Measurements from ENCODE around the gene PACRG.

Gene PACRG

GRCh38 chr6:163165155-163165910, 437.6 kb downstream of the PACRG start:
- peaks cover 0 to 5% of the 10 kb centered on the region in 2 donors for H3K9me3 ChIP-seq (ENCODE audit: control insufficient read depth in 1 of 2, low read length in 2 of 2)
- no peak overlapping the region for H3K9ac ChIP-seq (ENCODE audit: low read depth in 1 of 2, low read length in 2 of 2)
- no peaks in the 10 kb centered on the region for H3K4me1 ChIP-seq (ENCODE audit: control insufficient read depth in 1 of 2, insufficient read depth in 2 of 2, low read length in 2 of 2)
- H3K27ac ChIP-seq (ENCODE audit: low read depth, low read length): no peak overlapping the region
- no peaks in the 10 kb centered on the region for H3K27me3 ChIP-seq (ENCODE audit: control insufficient read depth in 1 of 2, insufficient read depth in 2 of 2, low read length in 2 of 2)
- H3K4me3 ChIP-seq (ENCODE audit: low read depth in 1 of 2, low read length in 2 of 2): no peak overlapping the region
- no peaks in the 10 kb centered on the region for H3K36me3 ChIP-seq (ENCODE audit: control insufficient read depth in 1 of 2, insufficient read depth in 2 of 2, low read length in 2 of 2)

GRCh38 chr6:163165922-163166321, 438.1 kb downstream of the PACRG start:
- Histone ChIP-seq H3K4me3 (ENCODE audit: low read depth in 1 of 2, low read length in 2 of 2) (no peak overlapping the region), H3K9me3 (ENCODE audit: control insufficient read depth in 1 of 2, low read length in 2 of 2) (peaks cover 0 to 5% of the 10 kb centered on the region in 2 donors), H3K27ac (ENCODE audit: low read depth, low read length) (no peak overlapping the region), H3K4me1 (ENCODE audit: control insufficient read depth in 1 of 2, insufficient read depth in 2 of 2, low read length in 2 of 2) (no peaks in the 10 kb centered on the region), H3K27me3 (ENCODE audit: control insufficient read depth in 1 of 2, insufficient read depth in 2 of 2, low read length in 2 of 2) (no peaks in the 10 kb centered on the region), H3K9ac (ENCODE audit: low read depth in 1 of 2, low read length in 2 of 2) (no peak overlapping the region), H3K36me3 (ENCODE audit: control insufficient read depth in 1 of 2, insufficient read depth in 2 of 2, low read length in 2 of 2) (no peaks in the 10 kb centered on the region)

DNA sequence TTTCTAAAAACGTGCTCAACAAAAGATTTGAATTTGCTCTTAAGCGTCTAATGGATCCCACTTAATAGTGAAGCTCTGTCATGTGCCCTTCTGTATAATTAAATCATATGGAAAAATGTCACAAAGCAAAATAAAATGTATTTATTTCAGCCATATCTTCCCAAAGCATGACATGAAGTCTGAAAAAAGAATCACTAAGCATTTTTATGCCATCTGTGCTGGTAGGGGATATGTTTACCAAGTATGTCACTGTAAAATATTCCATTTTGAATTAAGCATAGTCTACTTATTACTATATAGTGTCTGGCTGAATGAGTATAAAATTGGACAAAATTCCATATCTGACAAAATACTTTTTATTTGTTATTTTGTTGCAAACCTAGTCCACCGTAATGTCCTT, 438.7 kb downstream of the PACRG start:
- no peak overlapping the region for H3K4me3 ChIP-seq (ENCODE audit: low read depth in 1 of 2, low read length in 2 of 2)
- H3K27ac ChIP-seq (ENCODE audit: low read depth, low read length): no peak overlapping the region
- H3K36me3 ChIP-seq (ENCODE audit: control insufficient read depth in 1 of 2, insufficient read depth in 2 of 2, low read length in 2 of 2): no peaks in the 10 kb centered on the region
- H3K4me1 ChIP-seq (ENCODE audit: control insufficient read depth in 1 of 2, insufficient read depth in 2 of 2, low read length in 2 of 2): no peaks in the 10 kb centered on the region
- no peaks in the 10 kb centered on the region for H3K27me3 ChIP-seq (ENCODE audit: control insufficient read depth in 1 of 2, insufficient read depth in 2 of 2, low read length in 2 of 2)
- H3K9ac ChIP-seq (ENCODE audit: low read depth in 1 of 2, low read length in 2 of 2): no peak overlapping the region
- peaks cover 0 to 5% of the 10 kb centered on the region in 2 donors for H3K9me3 ChIP-seq (ENCODE audit: control insufficient read depth in 1 of 2, low read length in 2 of 2)

- Histone ChIP-seq H3K4me1 (ENCODE audit: control insufficient read depth in 1 of 2, insufficient read depth in 2 of 2, low read length in 2 of 2) (no peaks in the 10 kb centered on the region), H3K27ac (ENCODE audit: low read depth, low read length) (no peak overlapping the region), H3K27me3 (ENCODE audit: control insufficient read depth in 1 of 2, insufficient read depth in 2 of 2, low read length in 2 of 2) (no peaks in the 10 kb centered on the region), H3K9me3 (ENCODE audit: control insufficient read depth in 1 of 2, low read length in 2 of 2) (peaks cover 0 to 3% of the 10 kb centered on the region in 2 donors), H3K36me3 (ENCODE audit: control insufficient read depth in 1 of 2, insufficient read depth in 2 of 2, low read length in 2 of 2) (no peaks in the 10 kb centered on the region), H3K9ac (ENCODE audit: low read depth in 1 of 2, low read length in 2 of 2) (no peak overlapping the region), H3K4me3 (ENCODE audit: low read depth in 1 of 2, low read length in 2 of 2) (no peak overlapping the region)
Measured at GRCh38 chr6:163169521-163169920, 441.7 kb downstream of the PACRG start.

GRCh38 chr6:163170294-163170883, 442.6 kb downstream of the PACRG start:
- Histone ChIP-seq H3K36me3 (ENCODE audit: control insufficient read depth in 1 of 2, insufficient read depth in 2 of 2, low read length in 2 of 2) (no peaks in the 10 kb centered on the region), H3K27ac (ENCODE audit: low read depth, low read length) (no peak overlapping the region), H3K4me3 (ENCODE audit: low read depth in 1 of 2, low read length in 2 of 2) (no peak overlapping the region), H3K4me1 (ENCODE audit: control insufficient read depth in 1 of 2, insufficient read depth in 2 of 2, low read length in 2 of 2) (no peaks in the 10 kb centered on the region), H3K27me3 (ENCODE audit: control insufficient read depth in 1 of 2, insufficient read depth in 2 of 2, low read length in 2 of 2) (no peaks in the 10 kb centered on the region), H3K9me3 (ENCODE audit: control insufficient read depth in 1 of 2, low read length in 2 of 2) (peaks cover 0 to 3% of the 10 kb centered on the region in 2 donors), H3K9ac (ENCODE audit: low read depth in 1 of 2, low read length in 2 of 2) (no peak overlapping the region)

- Histone ChIP-seq H3K4me3 (ENCODE audit: low read depth in 1 of 2, low read length in 2 of 2) (no peak overlapping the region), H3K27ac (ENCODE audit: low read depth, low read length) (no peak overlapping the region), H3K9ac (ENCODE audit: low read depth in 1 of 2, low read length in 2 of 2) (no peak overlapping the region), H3K9me3 (ENCODE audit: control insufficient read depth in 1 of 2, low read length in 2 of 2) (peaks cover 0 to 3% of the 10 kb centered on the region in 2 donors), H3K4me1 (ENCODE audit: control insufficient read depth in 1 of 2, insufficient read depth in 2 of 2, low read length in 2 of 2) (no peaks in the 10 kb centered on the region), H3K36me3 (ENCODE audit: control insufficient read depth in 1 of 2, insufficient read depth in 2 of 2, low read length in 2 of 2) (no peaks in the 10 kb centered on the region), H3K27me3 (ENCODE audit: control insufficient read depth in 1 of 2, insufficient read depth in 2 of 2, low read length in 2 of 2) (no peaks in the 10 kb centered on the region)
Measured at GRCh38 chr6:163173741-163174140, 446.0 kb downstream of the PACRG start.

- no peaks in the 10 kb centered on the region for H3K4me1 ChIP-seq (ENCODE audit: control insufficient read depth in 1 of 2, insufficient read depth in 2 of 2, low read length in 2 of 2)
- H3K36me3 ChIP-seq (ENCODE audit: control insufficient read depth in 1 of 2, insufficient read depth in 2 of 2, low read length in 2 of 2): no peaks in the 10 kb centered on the region
- no peak overlapping the region for H3K4me3 ChIP-seq (ENCODE audit: low read depth in 1 of 2, low read length in 2 of 2)
- no peaks in the 10 kb centered on the region for H3K9me3 ChIP-seq (ENCODE audit: control insufficient read depth in 1 of 2, low read length in 2 of 2)
- H3K9ac ChIP-seq (ENCODE audit: low read depth in 1 of 2, low read length in 2 of 2): no peak overlapping the region
- H3K27ac ChIP-seq (ENCODE audit: low read depth, low read length): no peak overlapping the region
- no peaks in the 10 kb centered on the region for H3K27me3 ChIP-seq (ENCODE audit: control insufficient read depth in 1 of 2, insufficient read depth in 2 of 2, low read length in 2 of 2)
Measured at GRCh38 chr6:163175301-163175700, 447.5 kb downstream of the PACRG start.

GRCh38 chr6:163176097-163176496, 448.3 kb downstream of the PACRG start:
- no peak overlapping the region for H3K4me3 ChIP-seq (ENCODE audit: low read depth in 1 of 2, low read length in 2 of 2)

DNA sequence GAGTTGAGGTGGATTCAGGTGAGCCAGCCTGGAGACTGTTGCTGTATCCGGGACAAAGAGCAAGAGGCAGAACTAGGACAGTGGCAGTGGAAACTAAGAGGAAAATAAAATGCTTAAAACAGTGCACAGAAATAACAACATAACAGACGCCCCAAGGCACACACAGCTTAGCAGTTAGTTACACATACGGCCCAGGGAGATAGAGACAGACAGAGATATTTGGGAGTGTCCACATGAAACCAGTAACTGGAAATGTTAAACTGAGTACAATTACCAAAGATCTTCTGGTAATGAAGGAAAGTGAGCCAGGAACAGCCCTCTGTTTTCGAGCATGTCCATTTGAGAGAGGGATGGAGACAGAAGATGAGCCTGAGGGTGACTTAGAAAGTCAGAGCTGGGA, 449.2 kb downstream of the PACRG start:
- H3K27me3 ChIP-seq (ENCODE audit: control insufficient read depth in 1 of 2, insufficient read depth in 2 of 2, low read length in 2 of 2): no peaks in the 10 kb centered on the region
- H3K9ac ChIP-seq (ENCODE audit: low read depth in 1 of 2, low read length in 2 of 2): no peak overlapping the region
- no peak overlapping the region for H3K27ac ChIP-seq (ENCODE audit: low read depth, low read length)
- no peaks in the 10 kb centered on the region for H3K36me3 ChIP-seq (ENCODE audit: control insufficient read depth in 1 of 2, insufficient read depth in 2 of 2, low read length in 2 of 2)
- no peaks in the 10 kb centered on the region for H3K4me1 ChIP-seq (ENCODE audit: control insufficient read depth in 1 of 2, insufficient read depth in 2 of 2, low read length in 2 of 2)
- H3K4me3 ChIP-seq (ENCODE audit: low read depth in 1 of 2, low read length in 2 of 2): no peak overlapping the region
- no peaks in the 10 kb centered on the region for H3K9me3 ChIP-seq (ENCODE audit: control insufficient read depth in 1 of 2, low read length in 2 of 2)

More at GRCh38 chr6:163176097-163176496, 448.3 kb downstream of the PACRG start:
- Histone ChIP-seq H3K4me1 (ENCODE audit: control insufficient read depth in 1 of 2, insufficient read depth in 2 of 2, low read length in 2 of 2) (no peaks in the 10 kb centered on the region), H3K9ac (ENCODE audit: low read depth in 1 of 2, low read length in 2 of 2) (no peak overlapping the region), H3K9me3 (ENCODE audit: control insufficient read depth in 1 of 2, low read length in 2 of 2) (no peaks in the 10 kb centered on the region), H3K27ac (ENCODE audit: low read depth, low read length) (no peak overlapping the region), H3K36me3 (ENCODE audit: control insufficient read depth in 1 of 2, insufficient read depth in 2 of 2, low read length in 2 of 2) (no peaks in the 10 kb centered on the region), H3K27me3 (ENCODE audit: control insufficient read depth in 1 of 2, insufficient read depth in 2 of 2, low read length in 2 of 2) (no peaks in the 10 kb centered on the region)

- Histone ChIP-seq H3K4me3 (ENCODE audit: low read depth in 1 of 2, low read length in 2 of 2) (no peak overlapping the region), H3K36me3 (ENCODE audit: control insufficient read depth in 1 of 2, insufficient read depth in 2 of 2, low read length in 2 of 2) (no peaks in the 10 kb centered on the region), H3K4me1 (ENCODE audit: control insufficient read depth in 1 of 2, insufficient read depth in 2 of 2, low read length in 2 of 2) (no peaks in the 10 kb centered on the region), H3K9me3 (ENCODE audit: control insufficient read depth in 1 of 2, low read length in 2 of 2) (no peaks in the 10 kb centered on the region), H3K27ac (ENCODE audit: low read depth, low read length) (no peak overlapping the region), H3K9ac (ENCODE audit: low read depth in 1 of 2, low read length in 2 of 2) (no peak overlapping the region), H3K27me3 (ENCODE audit: control insufficient read depth in 1 of 2, insufficient read depth in 2 of 2, low read length in 2 of 2) (no peaks in the 10 kb centered on the region)
Measured at GRCh38 chr6:163177892-163178420, 450.2 kb downstream of the PACRG start.
